Osteocyte (in vitro differentiated cells): ENCODE results near the gene ASTN2. TPM values are rescaled to one million over a fixed set of nuclear protein-coding genes. Genes with fewer than 3 reads are reported as not detected.

Experiments used
- DNase-seq: peaks from one replicate; pipeline ENCODE4 v3.0.0; 2021; ENCODE audit warnings: mixed read lengths; ENCODE audit not compliant: unreplicated experiment; ENCODE audit errors: extremely low spot score
- H3K27ac Mint-ChIP-seq: one replicate; pipeline ENCODE4 v1.8.0; 2021; ENCODE audit warnings: mild to moderate bottlenecking, mixed read lengths; ENCODE audit not compliant: unreplicated experiment
- H3K27me3 Mint-ChIP-seq: one replicate; pipeline ENCODE4 v1.8.0; 2021; ENCODE audit warnings: mixed read lengths; ENCODE audit not compliant: unreplicated experiment
- H3K36me3 Mint-ChIP-seq: one replicate; pipeline ENCODE4 v1.8.0; 2021; ENCODE audit warnings: mixed read lengths; ENCODE audit not compliant: unreplicated experiment
- H3K4me1 Mint-ChIP-seq: one replicate; pipeline ENCODE4 v1.8.0; 2021; ENCODE audit warnings: mixed read lengths; ENCODE audit not compliant: unreplicated experiment
- H3K4me3 Mint-ChIP-seq: one replicate; pipeline ENCODE4 v1.8.0; 2021; ENCODE audit warnings: mild to moderate bottlenecking, moderate library complexity, mixed read lengths; ENCODE audit not compliant: unreplicated experiment
- H3K9me3 Mint-ChIP-seq: one replicate; pipeline ENCODE4 v1.8.0; 2021; ENCODE audit warnings: mixed read lengths; ENCODE audit not compliant: unreplicated experiment
- total RNA-seq: library from RNA; stranded (reverse); gene quantifications from 2 replicates; pipeline ENCODE4 v1.2.1, GENCODE V29; 2021
- TF ChIP-seq, protein P1 (sequence below): fragments of 200-600 bp; sonication (generic); IDR thresholded peaks from 2 replicates; pipeline ENCODE4 v1.5.0; 2021; ENCODE audit warnings: antibody characterized with exemption, mild to moderate bottlenecking, moderate library complexity

ASTN2 gene
- total RNA-seq, 1 donor from 2014 or later: 2.3 TPM

GRCh38 chr9:116786737-116787136 lies 628.1 kb downstream of the ASTN2 start:
- no peaks in the 10 kb centered on the region for H3K9me3 Mint-ChIP-seq
- H3K36me3 Mint-ChIP-seq: no peaks in the 10 kb centered on the region
- H3K4me1 Mint-ChIP-seq: no peaks in the 10 kb centered on the region
- no peak overlapping the region for H3K27ac Mint-ChIP-seq
- TF ChIP-seq, protein P1, sequence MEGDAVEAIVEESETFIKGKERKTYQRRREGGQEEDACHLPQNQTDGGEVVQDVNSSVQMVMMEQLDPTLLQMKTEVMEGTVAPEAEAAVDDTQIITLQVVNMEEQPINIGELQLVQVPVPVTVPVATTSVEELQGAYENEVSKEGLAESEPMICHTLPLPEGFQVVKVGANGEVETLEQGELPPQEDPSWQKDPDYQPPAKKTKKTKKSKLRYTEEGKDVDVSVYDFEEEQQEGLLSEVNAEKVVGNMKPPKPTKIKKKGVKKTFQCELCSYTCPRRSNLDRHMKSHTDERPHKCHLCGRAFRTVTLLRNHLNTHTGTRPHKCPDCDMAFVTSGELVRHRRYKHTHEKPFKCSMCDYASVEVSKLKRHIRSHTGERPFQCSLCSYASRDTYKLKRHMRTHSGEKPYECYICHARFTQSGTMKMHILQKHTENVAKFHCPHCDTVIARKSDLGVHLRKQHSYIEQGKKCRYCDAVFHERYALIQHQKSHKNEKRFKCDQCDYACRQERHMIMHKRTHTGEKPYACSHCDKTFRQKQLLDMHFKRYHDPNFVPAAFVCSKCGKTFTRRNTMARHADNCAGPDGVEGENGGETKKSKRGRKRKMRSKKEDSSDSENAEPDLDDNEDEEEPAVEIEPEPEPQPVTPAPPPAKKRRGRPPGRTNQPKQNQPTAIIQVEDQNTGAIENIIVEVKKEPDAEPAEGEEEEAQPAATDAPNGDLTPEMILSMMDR: no peak
- no peak for DNase-seq
- H3K27me3 Mint-ChIP-seq: peaks cover 68% of the 10 kb centered on the region
- H3K4me3 Mint-ChIP-seq: no peak overlapping the region

- Mint-ChIP-seq H3K4me3 (no peak overlapping the region), H3K27me3 (peaks cover 31% of the 10 kb centered on the region), H3K27ac (no peak overlapping the region), H3K36me3 (no peaks in the 10 kb centered on the region), H3K4me1 (no peaks in the 10 kb centered on the region), H3K9me3 (no peaks in the 10 kb centered on the region)
- DNase-seq: no peak
- TF ChIP-seq, protein P1: no peak
Observed at GRCh38 chr9:116777116-116777515, 637.7 kb downstream of the ASTN2 start.

DNA sequence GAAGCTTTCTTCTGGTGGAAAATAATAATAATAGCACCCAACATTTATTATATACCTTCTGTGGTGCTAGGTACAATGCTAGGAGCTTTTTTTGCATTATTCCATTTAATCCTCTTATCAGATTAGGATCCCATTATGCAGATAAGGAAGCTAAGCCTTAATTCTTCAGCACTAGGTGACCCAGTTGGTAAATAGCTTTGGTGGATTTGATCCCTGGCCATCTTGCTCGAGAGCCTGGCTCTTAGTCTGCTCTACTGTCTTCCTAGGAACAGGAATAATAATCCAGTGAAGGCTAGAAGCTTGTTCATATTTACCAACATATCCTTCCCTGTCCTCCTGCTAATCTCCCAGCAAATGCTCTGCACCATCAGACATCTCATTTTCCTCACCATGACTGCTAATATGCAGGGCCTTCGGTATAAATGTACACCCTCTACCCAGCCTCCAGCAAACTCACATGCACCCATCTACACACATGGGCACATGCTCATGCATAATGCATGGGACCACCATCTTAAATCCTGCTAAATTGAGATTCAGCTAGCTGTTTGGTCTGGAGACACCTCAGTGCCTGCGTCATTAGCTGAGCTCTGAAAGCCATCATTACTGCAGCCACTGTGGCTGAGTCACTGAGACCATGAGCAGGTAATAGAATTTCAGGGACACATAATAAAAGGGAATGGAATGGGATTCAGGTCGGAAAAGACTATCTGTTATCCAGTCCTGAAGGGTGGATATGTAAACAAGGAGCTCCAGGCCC lies 640.3 kb downstream of the ASTN2 start:
- no peak for DNase-seq
- Mint-ChIP-seq H3K27me3 (peaks cover 21% of the 10 kb centered on the region), H3K4me3 (no peak overlapping the region), H3K9me3 (no peaks in the 10 kb centered on the region), H3K27ac (no peak overlapping the region), H3K36me3 (no peaks in the 10 kb centered on the region), H3K4me1 (no peaks in the 10 kb centered on the region)
- TF ChIP-seq, protein P1: no peak

DNA sequence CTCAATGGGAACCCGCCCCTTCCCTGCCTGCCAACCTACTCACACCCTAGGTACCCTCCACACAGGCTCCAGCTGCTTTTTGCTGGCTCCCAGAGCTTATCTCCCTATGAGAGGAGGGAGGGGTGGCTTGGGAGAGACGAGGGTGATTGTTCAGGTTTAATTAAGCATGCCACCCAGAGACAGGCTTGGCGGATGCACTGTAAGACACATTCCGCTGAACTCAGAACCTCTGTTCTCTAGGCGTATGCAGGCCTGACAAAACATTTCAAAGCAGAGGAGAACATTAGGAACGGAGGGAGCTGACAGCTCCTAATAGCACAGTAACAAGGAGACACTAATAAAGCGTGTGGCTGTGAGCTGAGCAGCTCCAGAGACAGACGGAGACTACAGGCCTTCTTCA lies 647.6 kb downstream of the ASTN2 start:
- no peaks in the 10 kb centered on the region for H3K9me3 Mint-ChIP-seq
- H3K4me1 Mint-ChIP-seq: no peaks in the 10 kb centered on the region
- TF ChIP-seq, protein P1: no peak
- no peak overlapping the region for H3K4me3 Mint-ChIP-seq
- H3K36me3 Mint-ChIP-seq: no peaks in the 10 kb centered on the region
- no peak overlapping the region for H3K27ac Mint-ChIP-seq
- H3K27me3 Mint-ChIP-seq: peaks cover 8% of the 10 kb centered on the region
- DNase-seq: no peak

- no peaks in the 10 kb centered on the region for H3K4me1 Mint-ChIP-seq
- DNase-seq: no peak
- H3K36me3 Mint-ChIP-seq: no peaks in the 10 kb centered on the region
- H3K27ac Mint-ChIP-seq: no peak overlapping the region
- TF ChIP-seq, protein P1: no peak
- peaks cover 24% of the 10 kb centered on the region for H3K27me3 Mint-ChIP-seq
- no peaks in the 10 kb centered on the region for H3K9me3 Mint-ChIP-seq
- H3K4me3 Mint-ChIP-seq: no peak overlapping the region
Observed at GRCh38 chr9:116765011-116765410, 649.8 kb downstream of the ASTN2 start.
